ENCODE results near the gene FAM163B. TPM values are rescaled to one million over a fixed set of nuclear protein-coding genes. Genes with fewer than 3 reads are reported as not detected.

The FAM163B gene
- total and polyA plus RNA-seq, 2 donors (not counting 3 experiments of a cell fraction or from before 2014, with no cell fraction given), result not detected

- POLR2A ChIA-PET, result no interaction called here
- intact Hi-C loops (cut with micrococcal nuclease) (no loop called here), dilution Hi-C loops (cut with MboI; ENCODE audit: extremely low pct_ligation_motif_present, low sequenced_read_pairs) (no loop called here)
- Histone ChIP-seq H3K9me3 (replicated peaks; ENCODE audit: control insufficient read depth, insufficient read depth, low read length) (no peaks in the 10 kb centered on the region), H3K4me3 (replicated peaks in 1 of 3; ENCODE audit: insufficient read depth in 1 of 3, low read depth in 1 of 3, low read length in 3 of 3) (no peak overlapping the region), H3K79me2 (ENCODE audit: control insufficient read depth, insufficient read depth, low read length) (no peaks in the 10 kb centered on the region), H2AFZ (ENCODE audit: low read depth, low read length) (no peak overlapping the region), H3K9me1 (replicated peaks; ENCODE audit: control insufficient read depth, extremely low read depth, insufficient read depth, low read length) (no peaks in the 10 kb centered on the region), H3K27ac (ENCODE audit: insufficient read depth, low read depth, low read length) (no peak overlapping the region), H4K20me1 (replicated peaks; ENCODE audit: control insufficient read depth, extremely low read depth, insufficient read depth, low read length) (no peaks in the 10 kb centered on the region), H3K27me3 (ENCODE audit: control insufficient read depth in 2 of 2, insufficient read depth in 2 of 2, low read length in 2 of 2) (no peaks in the 10 kb centered on the region), H3K9ac (replicated peaks; ENCODE audit: extremely low read depth, insufficient read depth, low read length) (no peak overlapping the region), H3K36me3 (ENCODE audit: control insufficient read depth in 2 of 2, extremely low read depth in 1 of 2, insufficient read depth in 2 of 2, low read length in 2 of 2) (no peaks in the 10 kb centered on the region), H3K4me1 (ENCODE audit: control insufficient read depth, extremely low read depth, insufficient read depth, low read length) (no peaks in the 10 kb centered on the region), H3K4me2 (ENCODE audit: insufficient read depth, low read length) (no peak overlapping the region)
- no TSS peak for BruUV-seq (replicated peaks)
- DNase-seq (ENCODE audit: low read depth, low spot score) (no peak), FAIRE-seq (no peak)
- CTCF ChIA-PET, result no interaction called here
- TF ChIP-seq CTCF (IDR thresholded peaks at IDR 0.05; ENCODE audit: extremely low read depth in 1 of 2, insufficient read depth in 1 of 2, low read depth in 1 of 2, low read length in 2 of 2) (no peak), POLR2AphosphoS5 (IDR thresholded peaks at IDR 0.05; ENCODE audit: insufficient read depth, low read depth, low read length) (no peak), EZH2 (IDR thresholded peaks at IDR 0.05; ENCODE audit: borderline replicate concordance, low read depth, low read length, severe bottlenecking) (no peak), GATA2 (IDR thresholded peaks at IDR 0.05; ENCODE audit: insufficient read depth, insufficient read length, low read depth, low read length) (no peak), MYC (IDR thresholded peaks at IDR 0.05; ENCODE audit: low read depth, low read length) (no peak), JUN (IDR thresholded peaks at IDR 0.05; ENCODE audit: borderline replicate concordance, insufficient read depth, insufficient read length, low read depth) (no peak), MAX (IDR thresholded peaks at IDR 0.05; ENCODE audit: insufficient read depth, insufficient read length) (no peak)
Measured at GRCh38 chr9:133628766-133629165, 19.6 kb upstream of the FAM163B start.

Measured in endothelial cell of umbilical vein (primary cell).